GM18873 (cell line): ENCODE data around the gene ZNF808.
"Not testable (repeated sequence)": the region's sequence is repeated elsewhere in the genome, so short reads cannot be mapped to it uniquely, and the experiment has no call there.

Experiments
- ATAC-seq: cut with Tn5 transposase; IDR thresholded peaks from one replicate; pipeline ENCODE4 v1.9.1; 2021; ENCODE audit warnings: mild to moderate bottlenecking, moderate library complexity, moderate number of reproducible peaks; ENCODE audit not compliant: unreplicated experiment, low FRiP score

The ZNF808 gene

DNA sequence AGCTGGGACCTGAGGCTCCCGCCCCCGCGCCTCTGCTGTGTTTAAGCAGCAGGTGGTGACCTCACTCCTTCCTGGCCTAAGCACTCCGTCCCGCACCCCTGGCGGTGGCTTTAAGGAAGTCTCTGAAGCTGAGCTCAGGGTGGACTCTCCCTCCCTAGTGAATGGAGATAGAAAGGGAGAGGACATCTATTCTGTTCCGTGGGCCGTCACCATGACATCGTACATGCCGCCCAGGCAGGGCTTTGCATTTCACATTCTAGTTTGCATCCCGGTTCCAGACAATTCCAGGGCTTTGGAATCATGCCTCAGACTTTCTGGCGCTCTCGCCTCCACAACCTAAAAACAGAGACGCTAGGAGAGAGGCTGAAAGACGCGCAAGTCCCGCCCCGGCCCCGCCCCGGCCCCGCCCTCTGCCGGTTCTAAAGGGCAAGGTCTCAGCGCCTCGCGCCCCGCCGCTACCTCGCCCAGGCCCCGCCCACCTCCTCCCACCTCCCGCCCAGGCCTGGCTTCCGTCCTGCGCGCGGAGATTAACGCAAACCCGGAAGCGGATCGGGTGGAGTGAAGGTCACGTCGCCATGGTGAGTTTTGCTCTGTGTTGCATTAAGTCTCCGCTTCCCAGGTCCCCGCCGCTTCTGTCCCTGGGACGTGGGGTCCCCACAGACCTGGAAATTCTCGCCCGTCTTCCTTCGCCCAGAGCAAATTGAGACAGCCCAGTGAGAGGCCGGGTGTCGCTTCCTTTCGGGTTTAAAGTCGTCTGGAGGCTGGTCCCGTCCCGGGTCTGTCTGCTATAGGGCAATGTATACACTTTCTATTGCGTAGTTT is at the start of gene ZNF808:
Gene ZNF808 (plus strand): TSS at position 535 of the 822 bp plus-strand sequence. CDS start 15,617 bp downstream, outside the sequence.
- ATAC-seq, result peak; percentile 73

DNA sequence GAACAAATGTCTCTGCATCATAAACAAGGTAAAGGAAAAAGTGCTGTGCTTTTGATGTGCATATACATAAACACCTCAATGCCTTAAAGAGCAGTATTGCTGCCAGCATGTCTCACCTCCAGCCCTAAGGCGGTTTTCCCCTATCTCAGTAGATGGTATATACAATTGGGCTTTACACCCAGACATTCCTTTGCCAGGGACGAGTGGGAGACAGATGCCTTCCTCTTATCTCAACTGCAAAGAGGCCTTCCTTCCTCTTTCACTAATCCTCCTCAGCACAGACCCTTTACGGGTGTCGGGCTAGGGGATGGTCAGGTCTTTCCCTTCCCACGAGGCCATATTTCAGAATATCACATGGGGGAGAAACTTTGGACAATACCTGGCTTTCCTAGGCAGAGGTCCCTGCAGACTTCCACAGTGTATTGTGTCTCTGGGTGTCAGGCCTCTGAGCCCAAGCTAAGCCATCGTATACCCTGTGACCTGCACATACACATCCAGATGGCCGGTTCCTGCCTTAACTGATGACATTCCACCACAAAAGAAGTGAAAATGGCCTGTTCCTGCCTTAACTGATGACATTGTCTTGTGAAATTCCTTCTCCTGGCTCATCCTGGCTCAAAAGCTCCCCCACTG is 43.2 kb upstream of the ZNF808 start:
- ATAC-seq, result not testable (repeated sequence)

DNA sequence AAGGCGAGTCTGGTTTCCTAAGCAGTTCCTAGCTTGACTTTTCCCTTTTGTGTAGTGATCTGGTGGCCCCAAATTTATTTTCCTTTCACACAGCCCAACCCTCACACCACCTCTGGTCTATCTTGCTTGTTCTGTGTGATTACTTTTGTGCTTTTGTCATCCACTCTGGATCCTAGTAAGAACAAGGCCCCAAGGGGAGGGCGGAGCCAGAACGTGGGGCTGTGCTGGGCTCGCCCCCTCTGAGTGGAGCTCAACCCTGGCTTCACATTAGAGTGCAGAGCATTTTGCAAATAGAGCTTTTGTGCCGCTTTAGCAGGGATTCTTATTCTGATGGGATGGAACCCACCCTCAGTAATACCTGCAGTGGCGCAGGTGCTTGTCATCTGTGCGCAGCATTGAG is 42.4 kb upstream of the ZNF808 start:
- not testable (repeated sequence) for ATAC-seq

DNA sequence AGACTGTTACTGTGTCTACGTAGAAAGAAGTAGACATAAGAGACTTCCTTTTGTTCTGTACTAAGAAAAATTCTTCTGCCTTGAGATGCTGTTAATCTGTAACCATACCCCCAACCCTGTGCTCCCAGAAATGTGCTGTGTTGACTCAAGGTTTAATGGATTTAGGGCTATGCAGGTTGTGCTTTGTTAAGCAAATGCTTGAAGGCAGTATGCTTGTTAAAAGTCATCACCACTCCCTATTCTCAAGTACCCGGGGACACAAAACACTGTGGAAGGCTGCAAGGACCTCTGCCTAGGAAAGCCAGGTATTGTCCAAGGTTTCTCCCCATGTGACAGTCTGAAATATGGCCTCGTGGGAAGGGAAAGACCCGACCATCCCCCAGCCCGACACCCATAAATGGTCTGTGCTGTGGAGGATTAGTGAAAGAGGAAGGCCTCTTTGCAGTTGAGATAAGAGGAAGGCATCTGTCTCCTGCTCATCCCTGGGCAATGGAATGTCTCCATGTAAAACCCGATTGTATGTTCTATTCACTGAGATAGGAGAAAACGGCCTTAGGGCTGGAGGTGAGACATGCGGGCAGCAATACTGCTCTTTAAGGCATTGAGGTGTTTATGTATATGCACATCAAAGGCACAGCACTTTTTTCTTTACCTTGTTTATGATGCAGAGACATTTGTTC is 41.8 kb upstream of the ZNF808 start:
- not testable (repeated sequence) for ATAC-seq

DNA sequence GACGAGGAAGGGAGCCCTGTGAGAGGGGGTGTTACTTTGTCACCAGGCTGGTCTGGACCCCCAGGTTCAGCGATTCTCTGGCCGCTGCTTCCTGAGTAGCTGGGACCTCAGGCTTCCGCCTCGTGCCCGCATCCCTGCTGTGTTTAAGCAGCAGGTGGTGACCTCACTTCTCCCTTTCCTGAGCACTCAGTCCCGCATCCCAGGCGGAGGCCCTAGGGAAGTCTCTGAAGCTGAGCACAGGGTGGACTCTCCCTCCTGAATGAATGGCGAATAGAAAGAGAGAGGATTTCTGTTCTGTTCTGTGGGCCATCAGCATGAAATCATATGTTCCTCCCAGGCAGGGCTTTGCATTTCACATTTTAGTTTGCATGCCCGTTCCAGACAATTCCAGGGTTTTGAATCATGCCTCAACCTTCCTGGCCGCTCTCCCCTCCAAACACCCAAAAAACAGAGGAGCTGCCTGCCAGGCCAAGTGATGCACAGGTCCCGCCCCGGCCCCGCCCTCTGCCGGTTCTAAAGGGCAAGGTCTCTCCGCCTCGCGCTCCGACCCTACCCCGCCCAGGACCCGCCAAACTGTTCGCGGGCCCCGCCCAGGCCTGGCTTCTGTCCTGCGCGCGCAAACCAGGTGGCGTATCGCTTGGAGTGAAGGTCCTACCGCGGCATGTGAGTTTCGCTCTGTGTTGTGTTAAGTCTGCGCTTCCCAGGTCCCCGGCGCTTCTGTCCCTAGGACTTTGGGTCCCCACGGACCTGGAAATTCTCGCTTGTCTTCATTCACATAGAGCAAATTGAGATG is 35.1 kb upstream of the ZNF808 start:
- ATAC-seq, result no peak

DNA sequence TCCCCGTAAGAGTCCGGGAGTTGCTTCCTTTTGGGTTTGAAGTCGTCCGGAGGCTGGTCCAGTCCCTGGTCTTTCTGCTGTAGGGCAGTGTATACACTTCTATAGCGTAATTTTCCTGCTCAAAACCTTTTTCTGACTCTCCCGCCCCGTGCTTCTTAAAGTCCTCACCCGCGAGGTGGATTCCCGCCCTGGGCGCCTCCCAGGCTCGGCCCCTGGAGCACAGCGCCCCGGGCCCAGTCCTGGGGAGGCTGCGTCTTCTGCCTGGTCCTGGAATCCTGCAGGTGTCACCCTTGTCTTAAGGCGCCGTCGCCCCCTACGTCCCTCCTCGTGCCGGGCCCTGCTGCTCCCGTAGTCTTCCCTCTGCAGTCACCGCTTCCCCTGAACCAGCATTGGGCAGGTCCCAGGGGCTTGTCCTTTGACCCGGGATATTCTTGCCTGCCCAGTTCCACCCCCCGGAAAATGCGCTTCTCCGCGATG is 34.4 kb upstream of the ZNF808 start:
- ATAC-seq, result no peak

DNA sequence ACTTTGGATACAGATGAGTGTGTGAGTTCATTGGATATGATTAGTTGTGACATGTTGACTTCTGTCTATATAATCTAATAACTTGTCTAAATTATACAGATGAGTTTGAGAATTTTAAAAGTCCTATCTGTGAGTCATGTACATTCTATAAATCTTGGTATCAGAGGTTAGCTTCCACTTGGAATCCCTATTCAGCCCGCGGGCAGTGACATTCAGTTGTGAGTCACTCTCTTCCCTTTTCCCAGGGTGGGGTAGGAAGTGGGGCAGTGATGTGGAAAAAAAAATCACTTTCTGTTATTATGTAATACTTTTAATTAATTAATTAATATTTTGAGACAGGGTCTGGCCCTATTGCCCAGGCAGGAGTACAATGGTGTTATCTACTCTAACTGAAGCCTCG is 33.0 kb upstream of the ZNF808 start:
- ATAC-seq, result no peak

DNA sequence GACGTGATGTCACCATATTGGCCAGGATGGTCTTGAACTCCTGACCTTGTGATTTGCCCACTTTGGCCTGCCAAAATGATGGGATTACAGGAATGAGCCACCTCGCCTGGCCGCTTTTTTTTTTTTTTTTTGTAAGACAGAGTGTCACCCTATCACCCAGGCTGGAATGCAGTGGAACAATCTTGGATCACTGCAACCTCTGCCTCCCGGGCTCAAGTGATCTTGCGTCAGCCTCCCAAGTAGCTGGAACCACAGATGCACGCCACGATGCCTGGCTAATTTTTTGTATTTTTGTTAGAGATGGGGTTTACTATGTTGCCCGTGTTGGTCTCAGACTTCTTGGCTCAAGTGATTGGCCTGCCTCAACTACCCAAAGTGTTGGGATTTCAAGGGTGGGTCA is 28.9 kb upstream of the ZNF808 start:
- ATAC-seq, result no peak

DNA sequence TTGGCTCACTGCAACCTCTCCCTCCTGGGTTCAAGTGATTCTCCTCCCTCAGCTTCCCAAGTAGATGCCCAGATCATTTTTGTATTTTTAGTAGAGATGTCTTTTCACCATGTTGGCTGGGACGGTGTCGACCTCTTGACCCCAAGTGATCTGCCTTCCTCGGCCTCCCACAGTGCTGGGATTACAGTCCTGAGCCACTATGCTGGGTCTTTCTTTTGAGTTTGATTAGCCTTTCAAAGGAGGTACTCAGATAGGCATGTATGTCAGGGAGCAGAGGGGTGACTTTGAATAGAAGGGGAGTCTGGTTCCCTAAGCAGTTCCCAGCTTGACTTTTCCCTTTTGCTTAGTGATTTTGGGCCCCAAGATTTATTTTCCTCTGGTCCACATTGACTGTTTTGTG is 27.0 kb upstream of the ZNF808 start:
- ATAC-seq, result not testable (repeated sequence)

DNA sequence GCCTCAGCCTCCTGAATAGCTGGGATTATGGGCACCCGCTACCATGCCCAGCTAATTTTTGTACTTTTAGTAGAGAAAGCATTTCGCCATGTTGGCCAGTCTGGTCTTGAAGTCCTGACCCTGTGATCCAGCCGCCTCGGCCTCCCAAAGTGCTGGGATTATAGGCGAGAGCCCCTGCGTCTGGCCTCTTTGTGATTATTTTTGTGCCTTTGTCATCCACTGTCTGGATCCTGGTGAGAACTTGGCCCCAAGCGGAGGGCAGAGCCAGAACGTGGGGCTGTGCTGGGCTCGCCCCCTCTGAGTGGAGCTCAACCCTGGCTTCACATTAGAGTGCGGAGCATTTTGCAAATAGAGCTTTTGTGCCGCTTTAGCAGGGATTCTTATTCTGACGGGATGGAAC is 26.5 kb upstream of the ZNF808 start:
- ATAC-seq, result not testable (repeated sequence)

DNA sequence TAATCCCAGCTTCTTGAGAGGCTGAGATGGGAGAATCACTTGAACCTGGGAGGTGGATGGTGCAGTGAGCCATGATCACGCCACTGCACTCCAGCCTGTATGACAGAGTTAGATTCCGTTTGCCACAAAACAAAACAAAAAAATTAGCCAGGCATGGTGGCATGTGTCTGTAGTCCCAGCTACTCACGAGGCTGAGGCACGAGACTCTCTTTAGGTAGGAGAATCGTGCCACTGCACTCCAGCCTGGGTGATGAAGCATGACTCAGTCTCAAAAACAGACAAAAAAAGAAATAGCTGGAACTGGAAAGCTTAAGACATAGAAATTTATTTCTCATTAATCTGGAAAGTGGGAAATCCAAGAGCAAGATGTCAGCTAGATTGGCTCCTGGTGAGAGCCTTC is 20.2 kb upstream of the ZNF808 start:
- ATAC-seq, result no peak

DNA sequence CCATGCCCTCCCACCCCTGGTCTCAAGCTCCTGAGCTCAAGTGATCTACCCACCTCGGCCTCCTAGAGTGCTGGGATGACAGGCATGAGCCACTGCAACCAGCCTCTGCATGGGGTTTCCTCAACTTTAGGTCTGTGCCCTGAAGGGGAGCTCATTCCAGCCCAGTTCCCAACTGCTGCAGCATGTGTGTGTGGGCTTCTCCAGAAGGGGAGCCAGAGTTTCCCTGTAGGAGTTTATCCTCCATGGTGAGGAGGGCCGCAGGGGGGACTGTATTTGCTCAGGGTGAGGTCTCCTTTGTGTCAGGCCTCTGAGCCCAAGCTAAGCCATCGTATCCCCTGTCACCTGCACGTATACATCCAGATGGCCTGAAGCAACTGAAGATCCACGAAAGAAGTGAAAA is 11.3 kb upstream of the ZNF808 start:
- ATAC-seq, result no peak

DNA sequence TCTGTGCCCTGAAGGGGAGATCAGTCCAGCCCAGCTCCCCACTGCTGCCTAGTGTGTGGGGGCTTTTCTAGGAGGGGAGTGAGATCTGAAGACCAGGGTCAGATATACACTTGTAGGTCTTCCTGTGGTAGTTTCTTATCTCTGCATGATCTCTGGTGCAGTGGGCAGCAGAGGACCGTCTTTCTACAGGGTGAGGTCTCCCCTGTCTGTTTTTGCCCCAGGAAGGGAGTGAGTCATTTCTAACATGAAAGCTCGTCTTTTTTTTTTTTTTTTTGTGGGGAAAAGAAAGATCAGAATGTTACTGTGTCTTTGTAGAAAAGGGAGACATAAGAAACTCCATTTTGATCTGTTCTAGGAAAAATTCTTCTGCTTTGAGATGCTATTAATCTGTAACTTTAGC is 8.8 kb upstream of the ZNF808 start:
- no peak for ATAC-seq

DNA sequence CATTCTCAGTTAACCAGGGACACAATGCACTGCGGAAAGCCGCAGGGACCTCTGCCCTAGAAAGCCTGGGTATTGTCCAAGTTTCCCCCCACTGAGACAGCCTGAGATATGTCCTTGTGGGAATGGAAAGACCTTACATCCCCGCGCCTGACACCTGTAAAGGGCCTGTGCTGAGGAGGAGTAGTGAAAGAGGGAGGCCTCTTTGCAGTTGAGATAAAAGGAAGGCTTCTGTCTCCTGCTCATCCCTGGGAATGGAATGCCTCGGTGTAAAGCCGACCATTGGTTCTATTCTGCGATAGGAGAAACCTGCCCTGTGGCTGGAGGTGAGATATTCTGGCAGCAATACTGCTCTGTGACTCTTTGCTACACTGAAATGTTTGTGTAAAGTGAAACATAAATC is 8.3 kb upstream of the ZNF808 start:
- not testable (repeated sequence) for ATAC-seq

DNA sequence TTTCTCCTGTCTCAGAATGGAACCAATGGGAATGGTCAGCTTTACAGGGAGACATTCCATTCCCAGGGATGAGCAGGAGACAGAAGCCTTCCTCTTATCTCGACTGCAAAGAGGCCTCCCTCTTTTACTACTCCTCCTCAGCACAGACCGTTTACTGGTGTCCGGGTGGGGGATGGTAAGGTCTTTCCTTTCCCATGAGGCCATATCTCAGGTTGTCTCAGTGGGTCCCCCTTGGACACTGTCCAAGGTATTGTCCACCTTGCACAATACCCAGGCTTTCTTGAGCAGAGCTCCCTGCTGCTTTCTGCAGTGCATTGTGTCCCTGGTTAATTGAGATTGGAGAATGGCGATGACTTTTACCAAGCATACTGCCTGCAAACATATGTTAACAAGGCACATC is 7.5 kb upstream of the ZNF808 start:
- ATAC-seq, result no peak

DNA sequence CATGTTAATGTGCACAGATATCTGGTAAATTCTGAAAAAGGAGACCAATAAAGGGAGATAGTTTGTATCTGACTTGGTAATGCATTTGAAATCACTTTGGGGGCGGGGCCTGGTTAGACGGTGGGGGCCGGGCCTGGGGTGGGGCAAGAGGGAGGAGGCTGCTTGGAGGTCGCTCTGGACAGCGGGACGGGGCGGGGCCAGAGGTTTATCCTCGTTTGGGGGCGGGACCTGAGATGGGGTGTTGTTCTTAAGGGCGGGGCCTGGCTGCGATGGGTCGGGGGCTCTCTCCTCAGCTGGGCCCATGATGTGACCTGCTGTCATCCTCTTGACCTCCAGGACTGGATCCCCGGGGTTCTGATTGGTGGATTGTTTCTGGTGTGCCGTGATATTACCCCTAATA is 4.9 kb upstream of the ZNF808 start:
- ATAC-seq, result no peak

DNA sequence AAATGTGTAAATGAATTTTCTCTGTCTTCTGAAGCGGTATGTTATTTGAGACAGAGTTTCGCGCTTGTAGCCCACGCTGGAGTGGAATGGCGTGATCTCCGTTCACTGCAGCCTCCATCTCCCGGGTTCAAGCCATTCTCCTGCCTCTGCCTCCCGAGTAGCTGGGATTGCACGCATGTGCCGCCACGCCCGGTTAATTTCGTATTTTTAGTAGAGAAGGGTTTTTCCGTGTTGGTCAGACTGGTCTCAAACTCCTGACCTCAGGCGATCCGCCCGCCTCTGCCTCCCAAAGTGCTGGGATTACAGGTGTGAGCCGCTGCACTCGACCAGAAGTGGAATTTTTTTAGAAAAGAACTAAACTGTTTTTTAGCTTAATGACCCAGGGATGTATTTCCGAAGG is 3.4 kb upstream of the ZNF808 start:
- ATAC-seq, result no peak

DNA sequence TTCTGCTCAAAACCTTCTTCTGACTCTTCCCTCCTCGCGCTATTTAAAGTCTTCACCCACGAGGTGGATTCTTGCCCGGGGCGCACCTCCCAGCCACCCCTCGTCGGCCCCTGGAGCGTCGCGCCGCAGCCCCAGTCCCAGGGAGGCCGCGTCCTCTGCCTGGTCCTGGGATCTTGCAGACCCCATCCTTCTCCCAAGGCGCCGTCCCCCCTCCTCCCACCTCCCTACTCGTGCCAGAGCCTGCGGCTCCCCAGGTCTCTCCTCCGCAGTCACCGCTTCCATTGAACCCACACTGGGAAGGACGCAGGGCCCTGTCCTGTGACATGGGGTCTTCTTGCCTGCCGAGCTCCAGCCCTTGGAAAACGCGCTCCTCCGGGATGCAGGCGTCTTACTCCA is 486 bp downstream of the ZNF808 start:
- no peak for ATAC-seq

DNA sequence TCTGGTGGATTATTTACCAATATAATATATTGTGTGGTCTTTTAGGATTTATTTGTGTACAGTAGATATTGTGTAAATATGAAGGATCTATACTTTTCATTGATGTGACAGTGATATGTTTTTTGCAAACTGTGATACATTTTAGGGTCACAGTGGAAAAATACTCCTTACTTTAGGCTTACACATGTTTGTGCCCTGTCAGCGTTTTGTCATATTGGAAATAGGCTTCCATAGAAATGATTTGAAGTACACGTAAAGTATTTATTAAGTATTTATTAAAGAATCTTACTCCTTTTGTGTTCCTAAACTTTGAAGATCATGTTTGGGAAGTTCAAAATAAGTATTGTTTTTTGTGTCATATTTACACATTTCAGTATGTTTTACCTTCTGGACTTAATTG is 5.0 kb downstream of the ZNF808 start:
- ATAC-seq, result no peak

DNA sequence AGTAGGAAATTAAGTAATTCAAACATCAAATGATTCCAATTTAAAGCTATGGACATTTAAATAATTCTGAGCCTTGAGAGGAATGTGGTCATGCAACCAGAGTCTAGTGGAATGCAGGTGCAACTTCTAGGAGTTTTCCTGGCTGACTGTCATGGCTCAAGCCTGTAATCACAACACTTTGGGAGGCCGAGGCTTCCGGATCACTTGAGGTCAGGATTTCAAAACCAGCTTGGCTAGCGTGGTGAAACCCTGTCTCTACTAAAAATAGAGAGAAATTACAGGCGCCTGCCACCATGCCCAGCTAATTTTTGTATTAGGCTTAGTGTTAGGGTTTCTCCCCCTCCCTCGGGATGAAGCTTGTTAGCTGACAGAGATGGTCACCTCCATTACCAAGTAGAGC is 6.4 kb downstream of the ZNF808 start:
- no peak for ATAC-seq

DNA sequence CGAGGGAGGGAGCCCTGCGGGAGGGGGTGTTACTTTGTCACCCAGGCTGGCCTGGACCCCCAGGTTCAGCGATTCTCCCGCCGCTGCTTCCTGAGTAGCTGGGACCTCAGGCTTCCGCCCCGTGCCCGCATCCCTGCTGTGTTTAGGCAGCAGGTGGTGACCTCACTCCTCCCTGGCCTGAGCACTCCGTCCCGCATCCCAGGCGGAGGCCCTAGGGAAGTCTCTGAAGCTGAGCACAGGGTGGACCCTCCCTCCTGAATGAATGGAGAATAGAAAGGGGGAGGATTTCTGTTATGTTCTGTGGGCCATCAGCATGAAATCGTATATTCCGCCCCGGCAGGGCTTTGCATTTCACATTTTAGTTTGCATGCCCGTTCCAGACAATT is 7.9 kb downstream of the ZNF808 start:
- ATAC-seq, result not testable (repeated sequence)
